Stimulated activated effector memory CD8-positive, alpha-beta T cell treated with anti-CD3 and anti-CD28 coated beads, Interleukin-12 subunit alpha, Interleukin-12 subunit beta, amount 100 ng/mL, for 72 hours (primary cell): ENCODE results near the gene MAD1L1.
A peak's percentile ranks its signal among the peaks of the same experiment; 100 is the strongest.

Experiments
- ATAC-seq: fragments of 150-1000 bp; cut with Tn5 transposase; 2 replicates; pipeline ENCODE4 v1.10.0; 2021
- DNase-seq, 2 donors: peaks; one replicate each; pipeline ENCODE4 v3.0.0; 2021 to 2022; ENCODE audit warnings: low spot score in 2 of 2
- H3K27ac Mint-ChIP-seq: one replicate; pipeline ENCODE4 v1.8.0; 2022; ENCODE audit warnings: mild to moderate bottlenecking, mixed read lengths
- H3K36me3 Mint-ChIP-seq: one replicate; pipeline ENCODE4 v1.8.0; 2022; ENCODE audit warnings: mild to moderate bottlenecking, mixed read lengths
- H3K4me1 Mint-ChIP-seq: one replicate; pipeline ENCODE4 v1.8.0; 2022; ENCODE audit warnings: mixed read lengths
- H3K4me3 Mint-ChIP-seq: one replicate; pipeline ENCODE4 v1.8.0; 2022; ENCODE audit warnings: mild to moderate bottlenecking, mixed read lengths
- H3K9me3 Mint-ChIP-seq: one replicate; pipeline ENCODE4 v1.8.0; 2022; ENCODE audit warnings: mixed read lengths

MAD1L1 gene

GRCh38 chr7:2266911-2267310, 34.2 kb upstream of the MAD1L1 start:
- peaks cover 3% of the 10 kb centered on the region for H3K4me1 Mint-ChIP-seq
- no peak overlapping the region for H3K4me3 Mint-ChIP-seq
- DNase-seq = no peak
- ATAC-seq = no peak
- H3K9me3 Mint-ChIP-seq = no peaks in the 10 kb centered on the region
- H3K27ac Mint-ChIP-seq = no peak overlapping the region
- H3K36me3 Mint-ChIP-seq = peaks cover 13% of the 10 kb centered on the region

DNA sequence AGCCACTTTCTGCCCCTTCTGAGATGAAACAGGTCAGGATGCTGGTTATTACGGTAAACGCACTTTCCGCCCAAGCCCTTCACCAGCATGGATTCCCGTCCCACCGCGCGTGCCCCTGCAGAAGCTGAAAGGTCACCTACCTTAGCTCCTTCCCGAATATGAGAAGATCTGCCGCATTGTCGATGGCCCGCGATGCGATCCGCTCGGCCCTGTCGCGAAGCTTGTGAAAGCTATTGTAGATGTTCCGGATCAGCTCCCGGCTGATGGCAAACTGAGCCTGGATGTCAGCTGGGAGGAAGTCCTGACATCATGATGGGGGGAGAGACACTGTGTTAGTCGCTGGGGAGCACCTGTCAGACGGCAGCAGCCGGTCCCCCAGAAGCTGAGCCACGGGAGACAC, 31.4 kb upstream of the MAD1L1 start:
- no peak for DNase-seq
- Mint-ChIP-seq H3K4me3 (no peak overlapping the region), H3K27ac (no peak overlapping the region), H3K9me3 (no peaks in the 10 kb centered on the region), H3K4me1 (peaks cover 19% of the 10 kb centered on the region), H3K36me3 (peaks cover 26% of the 10 kb centered on the region)
- ATAC-seq = no peak

DNA sequence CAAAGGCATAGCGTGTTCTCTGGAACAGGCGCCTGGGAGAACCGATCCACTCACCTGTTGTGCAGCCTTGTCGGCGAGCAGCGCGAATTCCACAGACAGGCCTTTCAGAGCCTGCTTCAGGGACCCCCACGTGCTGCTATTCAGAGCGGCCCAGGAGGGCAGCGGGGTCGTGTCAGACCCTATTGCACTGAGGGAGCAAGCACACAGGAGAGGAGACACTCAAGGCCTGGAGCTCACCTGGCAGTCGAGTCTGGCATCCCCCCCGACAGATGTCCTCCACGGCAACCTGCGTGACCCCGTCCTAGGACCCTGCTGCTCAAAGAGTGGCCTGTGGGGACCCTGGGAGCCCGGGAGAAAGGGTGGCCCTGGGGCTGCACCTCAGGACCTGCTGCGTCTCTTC, 30.4 kb upstream of the MAD1L1 start:
- H3K36me3 Mint-ChIP-seq = peaks cover 30% of the 10 kb centered on the region
- H3K4me1 Mint-ChIP-seq = peaks cover 25% of the 10 kb centered on the region
- no peaks in the 10 kb centered on the region for H3K9me3 Mint-ChIP-seq
- no peak overlapping the region for H3K4me3 Mint-ChIP-seq
- DNase-seq = no peak
- ATAC-seq = no peak
- H3K27ac Mint-ChIP-seq = no peak overlapping the region

- H3K4me3 Mint-ChIP-seq = peak overlapping the region; percentile 4
Observed at GRCh38 chr7:2261611-2262010, 28.9 kb upstream of the MAD1L1 start.

GRCh38 chr7:2260820-2261219, 28.1 kb upstream of the MAD1L1 start:
- Mint-ChIP-seq H3K27ac (no peak overlapping the region), H3K36me3 (peaks cover 36% of the 10 kb centered on the region), H3K4me1 (peaks cover 33% of the 10 kb centered on the region), H3K9me3 (no peaks in the 10 kb centered on the region), H3K4me3 (no peak overlapping the region)
- DNase-seq = no peak
- ATAC-seq = no peak

More at GRCh38 chr7:2261611-2262010, 28.9 kb upstream of the MAD1L1 start:
- Mint-ChIP-seq H3K27ac (peak overlapping the region; percentile 38), H3K36me3 (peaks cover 30% of the 10 kb centered on the region), H3K4me1 (peaks cover 27% of the 10 kb centered on the region), H3K9me3 (no peaks in the 10 kb centered on the region)
- ATAC-seq (no peak), DNase-seq (no peak)

GRCh38 chr7:2259480-2259879, 26.7 kb upstream of the MAD1L1 start:
- H3K4me3 Mint-ChIP-seq = peak overlapping the region; percentile 13
- no peak for DNase-seq
- peaks cover 49% of the 10 kb centered on the region for H3K36me3 Mint-ChIP-seq
- no peaks in the 10 kb centered on the region for H3K9me3 Mint-ChIP-seq
- H3K4me1 Mint-ChIP-seq = peaks cover 41% of the 10 kb centered on the region
- H3K27ac Mint-ChIP-seq = peak overlapping the region; percentile 30
- ATAC-seq = no peak

DNA sequence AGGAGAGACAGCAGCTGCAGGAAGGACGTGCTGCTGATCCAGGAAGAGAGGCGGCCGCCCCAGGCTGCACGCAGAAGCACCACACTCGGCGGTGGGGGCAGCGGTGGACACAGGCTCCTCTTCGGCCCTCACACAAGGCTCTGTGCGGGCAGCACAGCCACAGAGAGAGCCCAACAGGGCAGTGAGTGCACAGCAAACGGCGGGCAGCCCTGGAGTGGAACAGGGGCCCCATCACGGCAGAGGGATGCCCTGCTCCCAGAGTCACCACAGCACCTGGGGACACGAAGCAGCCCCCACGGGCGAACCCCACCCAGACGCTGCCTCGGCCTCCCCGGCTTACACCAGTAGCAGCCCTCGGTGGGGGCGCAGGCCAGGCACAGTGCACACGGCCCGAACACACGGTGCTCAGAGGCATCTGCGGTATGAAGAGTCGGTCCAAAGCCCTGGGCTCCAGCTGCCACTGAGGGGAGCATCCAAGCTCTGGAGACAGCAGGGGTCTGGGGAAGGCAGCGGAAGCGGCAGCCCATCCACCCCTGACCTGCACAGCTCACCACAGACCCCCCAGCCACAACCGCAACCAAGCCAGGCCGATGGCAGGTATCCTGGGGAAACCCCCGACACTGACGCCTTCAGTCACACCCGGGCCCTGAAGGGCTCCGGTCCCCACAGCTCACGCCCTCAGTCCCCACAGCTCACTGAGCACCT, 26.1 kb upstream of the MAD1L1 start:
- Mint-ChIP-seq H3K4me1 (peaks cover 41% of the 10 kb centered on the region), H3K36me3 (peaks cover 48% of the 10 kb centered on the region), H3K9me3 (no peaks in the 10 kb centered on the region), H3K4me3 (peak overlapping the region; percentile 13), H3K27ac (peak overlapping the region; percentile 30)
- DNase-seq = peak in 1 of 2 donors; percentile 57
- peak; percentile 64 for ATAC-seq

DNA sequence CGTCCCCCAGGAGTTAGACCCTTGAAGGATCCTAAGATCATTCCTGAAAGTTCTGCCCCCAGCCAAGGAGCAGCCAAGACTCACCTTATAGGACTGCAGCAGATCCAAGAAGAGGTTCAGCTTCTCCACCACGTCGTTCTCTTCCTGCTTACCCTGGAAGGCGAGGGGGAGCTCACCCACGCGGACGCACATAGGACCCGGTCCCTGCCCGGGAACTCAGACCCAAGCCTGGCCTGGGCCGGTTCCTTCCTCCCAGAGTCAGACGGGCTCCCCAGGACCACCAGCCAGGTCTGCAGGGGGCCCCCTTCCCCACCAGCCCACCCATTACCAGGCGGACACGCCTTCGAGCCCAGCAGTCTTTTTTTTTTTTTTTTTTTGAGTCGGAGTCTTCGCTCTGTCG, 24.9 kb upstream of the MAD1L1 start:
- DNase-seq (no peak), ATAC-seq (no peak)
- H3K4me1 Mint-ChIP-seq = peaks cover 47% of the 10 kb centered on the region
- H3K4me3 Mint-ChIP-seq = no peak overlapping the region
- H3K9me3 Mint-ChIP-seq = no peaks in the 10 kb centered on the region
- H3K27ac Mint-ChIP-seq = no peak overlapping the region
- peaks cover 51% of the 10 kb centered on the region for H3K36me3 Mint-ChIP-seq

GRCh38 chr7:2257046-2257551, 24.4 kb upstream of the MAD1L1 start:
- DNase-seq (no peak), ATAC-seq (no peak)
- peaks cover 46% of the 10 kb centered on the region for H3K4me1 Mint-ChIP-seq
- peaks cover 50% of the 10 kb centered on the region for H3K36me3 Mint-ChIP-seq
- no peak overlapping the region for H3K4me3 Mint-ChIP-seq
- H3K27ac Mint-ChIP-seq = no peak overlapping the region
- no peaks in the 10 kb centered on the region for H3K9me3 Mint-ChIP-seq

- H3K27ac Mint-ChIP-seq = no peak overlapping the region
- no peak for ATAC-seq
- H3K4me3 Mint-ChIP-seq = no peak overlapping the region
- peaks cover 40% of the 10 kb centered on the region for H3K4me1 Mint-ChIP-seq
- no peak for DNase-seq
- peaks cover 43% of the 10 kb centered on the region for H3K36me3 Mint-ChIP-seq
- no peaks in the 10 kb centered on the region for H3K9me3 Mint-ChIP-seq
Observed at GRCh38 chr7:2256306-2257045, 23.7 kb upstream of the MAD1L1 start.

DNA sequence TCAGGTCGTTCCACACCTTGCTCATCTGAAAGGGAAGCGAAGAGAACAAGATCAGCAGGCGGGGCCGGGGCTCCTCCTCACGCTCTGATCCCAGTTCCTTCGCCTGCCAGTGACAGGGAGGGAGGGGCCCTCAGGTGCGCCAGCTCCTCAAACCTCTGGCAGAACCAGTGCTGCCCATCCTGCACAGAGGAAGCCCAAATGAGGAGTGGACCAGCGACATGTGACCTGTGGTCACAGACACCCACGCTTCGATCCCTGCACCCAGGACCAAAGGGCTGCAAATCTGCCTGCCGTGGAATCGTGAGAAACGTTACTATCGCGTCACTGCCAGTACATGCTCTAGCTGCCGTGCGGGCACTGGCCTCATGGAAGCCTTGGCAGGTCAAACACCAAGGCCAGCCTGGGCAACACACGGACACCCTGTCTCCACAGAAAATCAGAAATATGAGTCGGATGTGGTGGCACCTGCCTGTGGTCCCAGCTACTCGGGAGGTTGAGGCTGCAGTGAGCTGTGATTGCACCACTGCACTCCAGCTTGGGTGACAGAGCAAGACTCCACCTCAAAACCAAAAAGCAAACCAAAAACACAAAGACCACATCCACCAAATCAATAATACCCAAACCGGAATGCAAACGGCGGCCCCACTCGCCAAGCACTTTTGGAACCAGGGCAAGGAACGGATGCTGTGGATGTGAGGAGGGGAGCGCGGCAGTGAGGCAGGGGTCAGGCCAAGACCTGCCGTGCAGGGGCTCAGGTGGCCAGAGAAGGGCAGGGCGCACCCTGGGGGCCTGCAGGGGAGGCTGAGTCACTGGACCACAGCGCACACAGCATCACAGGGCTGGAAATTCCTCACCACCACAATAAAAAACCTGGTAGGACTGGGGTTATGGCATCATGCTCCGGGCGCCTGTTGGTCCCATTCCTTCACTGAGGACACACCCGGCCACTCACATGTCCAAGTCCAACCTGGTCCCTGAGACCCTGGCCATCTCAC, 22.7 kb upstream of the MAD1L1 start:
- Mint-ChIP-seq H3K27ac (peak overlapping the region; percentile 54), H3K4me1 (peaks cover 37% of the 10 kb centered on the region), H3K9me3 (no peaks in the 10 kb centered on the region), H3K36me3 (peaks cover 52% of the 10 kb centered on the region), H3K4me3 (no peak overlapping the region)
- ATAC-seq (peak; percentile 40), DNase-seq (peak in 1 of 2 donors; percentile 50)

DNA sequence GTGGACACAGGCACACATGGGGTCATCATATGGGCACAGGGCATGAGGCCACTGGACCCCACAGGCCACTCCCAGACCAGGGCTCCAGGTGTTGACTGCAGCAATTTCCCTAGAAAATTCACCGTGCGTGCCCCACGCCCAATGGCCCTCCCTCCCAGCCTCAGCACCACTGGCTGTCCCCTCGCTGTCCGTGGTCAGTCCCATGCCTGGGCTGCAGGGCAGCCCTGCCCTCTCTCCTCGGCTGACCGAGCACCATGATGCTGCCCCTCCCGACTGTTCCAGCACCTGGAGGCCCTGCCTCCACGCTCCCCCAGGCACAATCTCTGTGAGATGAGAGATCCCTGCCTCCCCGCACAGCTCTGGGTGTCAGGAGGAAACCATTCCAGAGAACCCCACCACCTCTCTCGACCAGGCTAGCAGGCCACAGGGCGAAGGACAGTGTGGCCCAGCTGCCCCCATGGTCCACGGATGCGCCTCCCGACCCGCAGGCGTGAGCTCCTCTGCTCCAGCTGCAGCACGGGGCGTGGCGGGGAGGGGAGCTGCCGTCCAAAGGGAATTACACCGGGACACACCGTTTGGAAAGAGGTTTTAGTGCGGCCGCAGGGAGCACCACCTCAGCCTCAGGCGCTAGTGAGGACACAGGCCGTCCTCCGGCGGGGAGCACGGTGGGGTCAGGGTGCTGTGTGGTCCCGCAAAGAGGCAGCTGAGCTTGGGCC, 21.8 kb upstream of the MAD1L1 start:
- Mint-ChIP-seq H3K9me3 (no peaks in the 10 kb centered on the region), H3K36me3 (peaks cover 53% of the 10 kb centered on the region), H3K4me3 (no peak overlapping the region), H3K27ac (peak overlapping the region; percentile 45), H3K4me1 (peaks cover 37% of the 10 kb centered on the region)
- DNase-seq = no peak
- ATAC-seq = no peak

DNA sequence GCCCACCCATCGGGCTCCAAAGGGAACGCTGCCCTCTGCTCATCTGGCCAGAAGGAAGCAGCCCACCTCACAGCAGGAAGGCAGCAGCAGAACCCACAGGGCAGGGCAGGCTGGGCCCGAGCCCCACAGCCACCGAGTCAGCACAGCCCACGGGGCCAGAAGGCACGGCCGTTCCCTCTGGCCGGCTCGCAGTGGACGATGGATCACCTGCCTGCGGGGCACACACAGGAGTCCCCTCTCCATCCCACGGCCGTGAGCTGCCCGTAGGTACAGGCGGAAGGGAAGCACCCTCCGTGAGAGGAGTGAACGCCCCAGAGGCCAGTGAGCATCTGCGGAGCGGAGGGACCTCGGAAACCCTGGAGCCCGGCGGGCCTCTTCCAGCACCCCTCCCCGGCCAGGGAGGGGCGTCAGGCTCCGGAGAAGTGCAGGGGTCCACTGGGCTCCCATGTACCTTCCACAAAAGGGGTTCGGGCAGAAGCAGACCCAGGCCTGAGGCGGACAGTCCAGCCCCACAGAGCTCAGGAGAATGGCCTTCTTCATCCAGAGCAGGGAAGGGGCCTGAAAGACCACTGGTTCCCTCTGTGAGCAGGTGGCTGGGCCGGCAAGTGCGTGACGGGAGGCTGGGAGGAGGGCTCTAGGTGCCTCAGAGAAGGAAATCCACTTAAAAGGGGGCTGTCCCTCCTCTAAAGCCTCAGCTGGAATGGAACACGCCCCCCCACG, 20.9 kb upstream of the MAD1L1 start:
- Mint-ChIP-seq H3K4me3 (no peak overlapping the region), H3K4me1 (peaks cover 37% of the 10 kb centered on the region), H3K27ac (no peak overlapping the region), H3K9me3 (no peaks in the 10 kb centered on the region), H3K36me3 (peaks cover 46% of the 10 kb centered on the region)
- ATAC-seq = no peak
- no peak for DNase-seq

GRCh38 chr7:2253021-2253420, 20.3 kb upstream of the MAD1L1 start:
- Mint-ChIP-seq H3K4me3 (no peak overlapping the region), H3K27ac (peak overlapping the region; percentile 65), H3K36me3 (peaks cover 49% of the 10 kb centered on the region), H3K4me1 (peaks cover 41% of the 10 kb centered on the region), H3K9me3 (no peaks in the 10 kb centered on the region)
- ATAC-seq = no peak
- DNase-seq = no peak
